Endothelial cell of umbilical vein (primary cell): Measurements from ENCODE around the gene CCDC124. TPM values are rescaled to one million over a fixed set of nuclear protein-coding genes. Genes with fewer than 3 reads are reported as not detected.

Experiments used
- BruUV-seq: library from RNA; stranded (reverse); fragments of 400-500 nt; replicated peaks from 2 replicates; lab custom pipeline; 2021; lab: Mats Ljungman, UMichigan
- CTCF ChIA-PET: fragments of 300-600, 350-600 bp; sonication (Branson Sonifier 250); formaldehyde crosslinking; loops from one replicate; lab custom pipeline; 2021; ENCODE audit warnings: antibody characterized with exemption, inconsistent platforms; lab: Charles Lee
- POLR2A ChIA-PET: fragments of 300-600, 350-600 bp; sonication (Branson Sonifier 250); formaldehyde crosslinking; loops from one replicate; lab custom pipeline; 2021; ENCODE audit warnings: antibody characterized with exemption, inconsistent platforms; lab: Charles Lee
- DNase-seq: peaks from one replicate; pipeline ENCODE4 v3.0.0-alpha.2; 2011; ENCODE audit warnings: low read depth, low spot score
- FAIRE-seq: peaks from 2 replicates; lab custom pipeline; 2011; peaks lifted over from hg19 to GRCh38; lab: Jason Lieb, UNC
- H2AFZ ChIP-seq: 2 replicates; pipeline ENCODE4 v1.6.0; 2012; ENCODE audit warnings: low read depth, low read length, control low read depth, inconsistent platforms
- H3K27ac ChIP-seq: 2 replicates; pipeline ENCODE4 v1.5.1; 2011; ENCODE audit warnings: low read depth, mild to moderate bottlenecking, control low read depth, low read length, moderate library complexity; ENCODE audit not compliant: insufficient read depth
- H3K27me3 ChIP-seq, 2 experiments: 2 replicates each; pipeline versions ENCODE4 v1.6.0 to v1.6.1; 2011; ENCODE audit warnings: low read length in 2 of 2, mixed read lengths in 1 of 2; ENCODE audit not compliant: control insufficient read depth in 2 of 2, insufficient read depth in 2 of 2
- H3K36me3 ChIP-seq, 2 experiments: 2 replicates in 1 of 2; 3 replicates in 1 of 2; pipeline ENCODE4 v1.5.1; 2011; ENCODE audit warnings: low read length in 2 of 2, mild to moderate bottlenecking in 1 of 2, moderate library complexity in 1 of 2; ENCODE audit not compliant: control insufficient read depth in 2 of 2, insufficient read depth in 2 of 2; ENCODE audit errors: extremely low read depth in 1 of 2
- H3K4me1 ChIP-seq: 3 replicates; pipeline ENCODE4 v1.5.1; 2011; ENCODE audit warnings: mild to moderate bottlenecking, low read length; ENCODE audit not compliant: control insufficient read depth, insufficient read depth; ENCODE audit errors: extremely low read depth
- H3K4me2 ChIP-seq: 2 replicates; pipeline ENCODE4 v1.6.1; 2011; ENCODE audit warnings: low read length, control low read depth, mixed read lengths; ENCODE audit not compliant: insufficient read depth
- H3K4me3 ChIP-seq, 3 experiments: fragments of 200-600 bp in 1 of 3; sonication (generic), shearing (Covaris generic) in 1 of 3; replicated peaks in 1 of 3; 2 replicates each; pipeline ENCODE4 v1.5.1; 2011 to 2016; ENCODE audit warnings: control low read depth in 3 of 3, low read length in 3 of 3, mild to moderate bottlenecking in 2 of 3, inconsistent platforms in 1 of 3, low read depth in 1 of 3, moderate library complexity in 1 of 3; ENCODE audit not compliant: insufficient read depth in 1 of 3
- H3K79me2 ChIP-seq: 2 replicates; pipeline ENCODE4 v1.6.0; 2012; ENCODE audit warnings: low read length, inconsistent platforms; ENCODE audit not compliant: control insufficient read depth, insufficient read depth
- H3K9ac ChIP-seq: replicated peaks from 2 replicates; pipeline ENCODE3; 2011; ENCODE audit warnings: low read length, control low read depth; ENCODE audit not compliant: insufficient read depth; ENCODE audit errors: extremely low read depth
- H3K9me1 ChIP-seq: replicated peaks from 3 replicates; pipeline ENCODE4 v1.6.0; 2011; ENCODE audit warnings: mild to moderate bottlenecking, low read length; ENCODE audit not compliant: control insufficient read depth, insufficient read depth; ENCODE audit errors: extremely low read depth
- H3K9me3 ChIP-seq: replicated peaks from 2 replicates; pipeline ENCODE4 v1.5.1; 2012; ENCODE audit warnings: low read length, inconsistent platforms; ENCODE audit not compliant: control insufficient read depth, insufficient read depth
- H4K20me1 ChIP-seq: replicated peaks from 2 replicates; pipeline ENCODE3; 2011; ENCODE audit warnings: mild to moderate bottlenecking, low read length; ENCODE audit not compliant: control insufficient read depth, insufficient read depth; ENCODE audit errors: extremely low read depth
- CTCF ChIP-seq, 2 donors: IDR thresholded peaks; 1 replicate in 1 of 2; 2 replicates in 1 of 2; pipeline ENCODE4 v1.5.1; 2011; ENCODE audit warnings: low read length in 2 of 2, mild to moderate bottlenecking in 2 of 2, moderate library complexity in 2 of 2, control low read depth in 1 of 2, inconsistent platforms in 1 of 2, low read depth in 1 of 2; ENCODE audit not compliant: insufficient read depth in 1 of 2; ENCODE audit errors: extremely low read depth in 1 of 2
- EZH2 ChIP-seq: IDR thresholded peaks from 2 replicates; pipeline ENCODE4 v1.6.1; 2012; ENCODE audit warnings: borderline replicate concordance, low read depth, mild to moderate bottlenecking, moderate library complexity, low read length, inconsistent platforms; ENCODE audit not compliant: severe bottlenecking
- FOS ChIP-seq: IDR thresholded peaks from 2 replicates; pipeline ENCODE4 v1.6.1; 2011; ENCODE audit warnings: mild to moderate bottlenecking, low read length, moderate library complexity, borderline replicate concordance; ENCODE audit not compliant: insufficient read depth
- GATA2 ChIP-seq: IDR thresholded peaks from 2 replicates; pipeline ENCODE4 v1.7.0; 2011; ENCODE audit warnings: low read depth, mild to moderate bottlenecking, moderate library complexity, mixed read lengths, low read length; ENCODE audit not compliant: insufficient read length, insufficient read depth
- JUN ChIP-seq: IDR thresholded peaks from 2 replicates; pipeline ENCODE4 v1.6.1; 2011; ENCODE audit warnings: borderline replicate concordance, low read depth; ENCODE audit not compliant: insufficient read length, insufficient read depth
- MAX ChIP-seq: IDR thresholded peaks from 2 replicates; pipeline ENCODE4 v1.6.1; 2011; ENCODE audit not compliant: insufficient read depth, insufficient read length
- MYC ChIP-seq: IDR thresholded peaks from one replicate; pipeline ENCODE4 v1.6.1; 2011; ENCODE audit warnings: mild to moderate bottlenecking, low read depth, low read length
- POLR2A ChIP-seq: IDR thresholded peaks from 2 replicates; pipeline ENCODE4 v1.6.1; 2012; ENCODE audit warnings: low read depth, mild to moderate bottlenecking, control low read depth, low read length
- POLR2AphosphoS5 ChIP-seq: IDR thresholded peaks from 2 replicates; pipeline ENCODE4 v1.6.1; 2012; ENCODE audit warnings: low read depth, mild to moderate bottlenecking, control low read depth, low read length, moderate library complexity; ENCODE audit not compliant: insufficient read depth
- dilution Hi-C: fragments of 300-500 bp; cut with MboI; formaldehyde crosslinking; loops from one replicate; pipeline ENCODE4 v1.15.0; 2019; ENCODE audit warnings: low sequenced_read_pairs; ENCODE audit not compliant: extremely low pct_ligation_motif_present
- intact Hi-C: fragments of 100-400 bp; cut with micrococcal nuclease; formaldehyde crosslinking; loops from one replicate; pipeline ENCODE4 v1.10.0; 2022
- polyA plus RNA-seq, 4 experiments: library from polyadenylated mRNA; depleted of rRNA in 3 of 4; stranded (reverse) in 3 of 4; unstranded in 1 of 4; fragments of >200 nt; gene quantifications; 2 replicates each; pipeline versions ENCODE4 v1.2.1 to v1.2.3, GENCODE V29; 2011 to 2012; ENCODE audit warnings: missing spikeins in 1 of 4
- total RNA-seq: library from RNA; stranded (reverse); gene quantifications from 2 replicates; pipeline ENCODE4 v1.2.3, GENCODE V29; 2021

The CCDC124 gene
- total and polyA plus RNA-seq, 2 donors (not counting 3 experiments of a cell fraction or from before 2014, with no cell fraction given): 101 to 115 TPM

- POLR2A ChIA-PET: no interaction called here
- Histone ChIP-seq H2AFZ (no peak overlapping the region), H3K36me3 (no peaks in the 10 kb centered on the region), H3K4me3 (no peak overlapping the region), H3K4me2 (no peak overlapping the region), H3K27me3 (peaks cover 51 to 57% of the 10 kb centered on the region in 2 experiments), H3K9ac (no peak overlapping the region), H3K79me2 (no peaks in the 10 kb centered on the region), H3K9me1 (no peaks in the 10 kb centered on the region), H3K27ac (no peak overlapping the region), H4K20me1 (no peaks in the 10 kb centered on the region), H3K4me1 (peaks cover 4% of the 10 kb centered on the region), H3K9me3 (no peaks in the 10 kb centered on the region)
- DNase-seq (no peak), FAIRE-seq (no peak)
- dilution Hi-C loops (no loop called here), intact Hi-C loops (no loop called here)
- BruUV-seq: no TSS peak
- TF ChIP-seq JUN: no peak
- TF ChIP-seq POLR2AphosphoS5: no peak
- no peak for TF ChIP-seq MAX
- no peak for TF ChIP-seq MYC
- no peak for TF ChIP-seq POLR2A
- CTCF ChIA-PET: interaction anchor here (0.5 to 1.4 kb wide), 4 partner anchors 12 to 83 kb away, joined by 3 to 4 read pairs (median 3); no protein-coding TSS in a partner anchor
Measured at GRCh38 chr19:17953316-17953801, 20.5 kb downstream of the CCDC124 start.

GRCh38 chr19:17953869-17954268 is 21.1 kb downstream of the CCDC124 start:
- Histone ChIP-seq H3K36me3 (no peaks in the 10 kb centered on the region), H3K4me1 (peaks cover 4% of the 10 kb centered on the region), H3K9ac (no peak overlapping the region), H3K4me3 (no peak overlapping the region), H3K9me3 (no peaks in the 10 kb centered on the region), H3K4me2 (no peak overlapping the region), H2AFZ (no peak overlapping the region), H3K79me2 (no peaks in the 10 kb centered on the region), H3K27ac (no peak overlapping the region), H3K9me1 (no peaks in the 10 kb centered on the region), H3K27me3 (peaks cover 51 to 55% of the 10 kb centered on the region in 2 experiments), H4K20me1 (no peaks in the 10 kb centered on the region)
- TF ChIP-seq EZH2 (no peak), POLR2A (no peak), CTCF (IDR thresholded peaks at IDR 0.05; ENCODE audit: extremely low read depth in 1 of 2, insufficient read depth in 1 of 2, low read depth in 1 of 2, low read length in 2 of 2) (no peak), MAX (no peak), GATA2 (no peak), FOS (no peak), JUN (no peak), POLR2AphosphoS5 (no peak)
- dilution Hi-C loops: no loop called here
- ChIA-PET CTCF (interaction anchor here (1.0 to 1.1 kb wide), 2 partner anchors 11 to 16 kb away, joined by 3 to 4 read pairs; no protein-coding TSS in a partner anchor), POLR2A (no interaction called here)
- FAIRE-seq: no peak
- no peak for DNase-seq
- intact Hi-C loops: no loop called here
- BruUV-seq: no TSS peak
